Neural cell (in vitro differentiated cells): ENCODE results near the gene IL9R.
"Not testable (repeated sequence)": the region's sequence is repeated elsewhere in the genome, so short reads cannot be mapped to it uniquely, and the experiment has no call there.

Experiments used
- CTCF ChIP-seq: fragments of 450-650 bp; IDR thresholded peaks from 2 replicates; pipeline ENCODE4 v1.5.1; 2014; ENCODE audit warnings: antibody characterized with exemption, mild to moderate bottlenecking, moderate library complexity; ENCODE audit not compliant: poor library complexity, severe bottlenecking
- EP300 ChIP-seq: fragments of 450-650 bp; conservative IDR thresholded peaks from 2 replicates; pipeline ENCODE4 v1.6.1; 2014; ENCODE audit warnings: antibody characterized with exemption, mild to moderate bottlenecking, moderate library complexity; ENCODE audit not compliant: poor library complexity, severe bottlenecking
- EZH2 ChIP-seq: fragments of 200-600, 300-800 bp; shearing (Covaris generic), sonication (generic); IDR thresholded peaks from 2 replicates; pipeline ENCODE4 v1.6.1; 2014; ENCODE audit warnings: antibody characterized with exemption, low read length, borderline replicate concordance, mild to moderate bottlenecking; ENCODE audit not compliant: insufficient read depth, poor library complexity, severe bottlenecking
- POLR2AphosphoS5 ChIP-seq: IDR thresholded peaks from 2 replicates; pipeline ENCODE4 v1.6.1; 2012
- RAD21 ChIP-seq: fragments of 450-650 bp; conservative IDR thresholded peaks from 2 replicates; pipeline ENCODE4 v1.6.1; 2014; ENCODE audit warnings: antibody characterized with exemption, mild to moderate bottlenecking, moderate library complexity
- REST ChIP-seq: IDR thresholded peaks from 2 replicates; pipeline ENCODE4 v1.6.1; 2012; ENCODE audit warnings: borderline replicate concordance
- SMC3 ChIP-seq: fragments of 450-650 bp; conservative IDR thresholded peaks from 2 replicates; pipeline ENCODE4 v1.6.1; 2014; ENCODE audit warnings: antibody characterized with exemption, mild to moderate bottlenecking, moderate library complexity; ENCODE audit not compliant: poor library complexity
- TAF1 ChIP-seq: IDR thresholded peaks from 2 replicates; pipeline ENCODE4 v1.6.1; 2012; ENCODE audit warnings: low read depth

GRCh38 chrX:156019846-156020245 is 22.4 kb downstream of the IL9R start:
- TF ChIP-seq CTCF, EP300, RAD21, TAF1, POLR2AphosphoS5, EZH2, REST, SMC3: not testable (repeated sequence)
